B cell (primary cell): Measurements from ENCODE around the gene ZNF440. TPM values are rescaled to one million over a fixed set of nuclear protein-coding genes. Genes with fewer than 3 reads are reported as not detected.

Experiments
- ATAC-seq: fragments of 200-7000 bp; cut with Tn5 transposase; one replicate; pipeline ENCODE4 v1.10.0; 2021; ENCODE audit warnings: low read depth, mild to moderate bottlenecking, moderate number of reproducible peaks, moderate library complexity
- CTCF ChIA-PET: fragments of 350-600 bp; sonication (Branson Sonifier 250); formaldehyde crosslinking; loops from one replicate; lab custom pipeline; 2021; ENCODE audit warnings: antibody characterized with exemption, inconsistent platforms; lab: Charles Lee
- POLR2A ChIA-PET: fragments of 350-600 bp; sonication (Branson Sonifier 250); formaldehyde crosslinking; loops from one replicate; lab custom pipeline; 2021; ENCODE audit warnings: antibody characterized with exemption; lab: Charles Lee
- DNase-seq: peaks from one replicate; pipeline ENCODE4 v3.0.0; 2013
- H2AFZ ChIP-seq: 2 replicates; pipeline ENCODE4 v1.6.1; 2012; ENCODE audit warnings: mild to moderate bottlenecking, low read depth, low read length; ENCODE audit not compliant: insufficient read depth, poor library complexity, severe bottlenecking
- H3K27ac ChIP-seq, 2 donors: 1 replicate in 1 of 2; 2 replicates in 1 of 2; pipeline ENCODE4 v1.5.1; 2012 to 2013; ENCODE audit warnings: low read length in 2 of 2, mild to moderate bottlenecking in 2 of 2, moderate library complexity in 1 of 2
- H3K27me3 ChIP-seq, 4 experiments: fragments of 200-600 bp in 1 of 4; sonication (generic) in 1 of 4; replicated peaks in 1 of 4; 1 replicate in 2 of 4; 2 replicates in 2 of 4; pipeline versions ENCODE4 v1.6.1 to v1.7.0; 2013 to 2016; ENCODE audit warnings: low read length in 3 of 4, mild to moderate bottlenecking in 2 of 4, mixed read lengths in 1 of 4, moderate library complexity in 1 of 4; ENCODE audit not compliant: insufficient read depth in 4 of 4, control insufficient read depth in 3 of 4; ENCODE audit errors: control extremely low read depth in 1 of 4
- H3K36me3 ChIP-seq, 2 experiments: replicated peaks in 1 of 2; 1 replicate in 1 of 2; 2 replicates in 1 of 2; pipeline versions ENCODE4 v1.6.1 to v1.7.1; 2013; ENCODE audit warnings: low read length in 1 of 2; ENCODE audit not compliant: insufficient read depth in 2 of 2, control insufficient read depth in 1 of 2; ENCODE audit errors: control extremely low read depth in 1 of 2, extremely low read depth in 1 of 2
- H3K4me1 ChIP-seq, 2 donors: fragments of 200-600 bp in 1 of 2; sonication (generic) in 1 of 2; 1 replicate in 1 of 2; 2 replicates in 1 of 2; pipeline versions ENCODE4 v1.5.1 to v1.6.1; 2013 to 2017; ENCODE audit warnings: low read length in 2 of 2; ENCODE audit not compliant: control insufficient read depth in 2 of 2, insufficient read depth in 2 of 2
- H3K4me2 ChIP-seq: replicated peaks from 2 replicates; pipeline ENCODE3; 2012; ENCODE audit warnings: mild to moderate bottlenecking, low read depth, low read length; ENCODE audit not compliant: poor library complexity, severe bottlenecking
- H3K4me3 ChIP-seq, 5 experiments: fragments of 200-600 bp in 1 of 5; sonication (generic) in 1 of 5; 1 replicate in 3 of 5; 2 replicates in 2 of 5; pipeline versions ENCODE4 v1.5.1 to v1.7.0; 2011 to 2016; ENCODE audit warnings: low read length in 4 of 5, mild to moderate bottlenecking in 4 of 5, low read depth in 2 of 5, control low read depth in 1 of 5, moderate library complexity in 1 of 5; ENCODE audit not compliant: insufficient read depth in 1 of 5; ENCODE audit errors: control extremely low read depth in 1 of 5, extremely low read depth in 1 of 5
- H3K79me2 ChIP-seq: fragments of 200-600 bp; sonication (generic); one replicate; pipeline ENCODE4 v1.6.0; 2016; ENCODE audit warnings: low read length; ENCODE audit not compliant: control insufficient read depth, insufficient read depth
- H3K9ac ChIP-seq: fragments of 200-600 bp; sonication (generic); 2 replicates; pipeline ENCODE4 v1.6.1; 2017; ENCODE audit warnings: mild to moderate bottlenecking, low read length, moderate library complexity
- H3K9me3 ChIP-seq, 3 donors: one replicate each; pipeline versions ENCODE4 v1.6.1 to v1.7.1; 2013; ENCODE audit warnings: low read length in 2 of 3; ENCODE audit not compliant: control insufficient read depth in 2 of 3, insufficient read depth in 1 of 3; ENCODE audit errors: control extremely low read depth in 1 of 3
- H4K20me1 ChIP-seq: 2 replicates; pipeline ENCODE4 v1.6.0; 2012; ENCODE audit warnings: mild to moderate bottlenecking, low read length; ENCODE audit not compliant: insufficient read depth, control insufficient read depth, poor library complexity, severe bottlenecking
- H3K27ac Mint-ChIP-seq: one replicate; pipeline ENCODE4 v1.8.0; 2021; ENCODE audit warnings: mixed read lengths
- H3K27me3 Mint-ChIP-seq: one replicate; pipeline ENCODE4 v1.8.0; 2021; ENCODE audit warnings: mixed read lengths
- H3K4me1 Mint-ChIP-seq: one replicate; pipeline ENCODE4 v1.8.0; 2021; ENCODE audit warnings: mixed read lengths
- H3K4me3 Mint-ChIP-seq: one replicate; pipeline ENCODE4 v1.8.0; 2021; ENCODE audit warnings: mixed read lengths
- H3K9me3 Mint-ChIP-seq: one replicate; pipeline ENCODE4 v1.8.0; 2022; ENCODE audit warnings: mixed read lengths; ENCODE audit not compliant: insufficient read depth
- CTCF ChIP-seq: fragments of 200-600 bp; IDR thresholded peaks from one replicate; pipeline ENCODE4 v1.8.0; 2022; ENCODE audit warnings: antibody characterized with exemption, mild to moderate bottlenecking
- EZH2 ChIP-seq: IDR thresholded peaks from 2 replicates; pipeline ENCODE4 v1.6.1; 2012; ENCODE audit warnings: borderline replicate concordance, low read depth, mild to moderate bottlenecking, moderate library complexity, low read length; ENCODE audit not compliant: insufficient read depth, poor library complexity, severe bottlenecking
- WGBS: methylation state at CpG from one replicate; pipeline ENCODE4 v1.1.5; 2013; ENCODE audit warnings: missing lambda C conversion rate; ENCODE audit not compliant: insufficient coverage; 5-methylcytosine and 5-hydroxymethylcytosine counted together
- intact Hi-C: fragments of 100-400 bp; cut with micrococcal nuclease; formaldehyde crosslinking; loops from one replicate; pipeline ENCODE4 v1.10.0; 2022
- polyA plus RNA-seq: library from polyadenylated mRNA; depleted of rRNA; stranded (reverse); fragments of >200 nt; gene quantifications from 2 replicates; pipeline ENCODE4 v1.2.3, GENCODE V29; 2012
- total RNA-seq, 2 donors: library from RNA; stranded (reverse); fragments of 120-200 nt in 1 of 2; gene quantifications; 1 replicate in 1 of 2; 2 replicates in 1 of 2; pipeline versions ENCODE4 v1.2.3 to v1.2.4, GENCODE V29; 2013 to 2022

Gene ZNF440
- total and polyA plus RNA-seq, 2 donors (not counting 1 experiment from before 2014, with no cell fraction given) = 3.4 to 22.4 TPM

- H3K27ac ChIP-seq = no peak overlapping the region
- H3K4me3 ChIP-seq = no peak overlapping the region
- DNase-seq (no peak), ATAC-seq (no peak)
- H3K4me2 ChIP-seq = no peak overlapping the region
- H3K27me3 Mint-ChIP-seq = no peaks in the 10 kb centered on the region
- H3K9me3 ChIP-seq = peaks cover 21 to 79% (median 55%) of the 10 kb centered on the region in 3 donors
- peaks cover 25 to 39% of the 10 kb centered on the region in 2 experiments for H3K36me3 ChIP-seq
- peaks cover 26% of the 10 kb centered on the region for H3K79me2 ChIP-seq
- no peaks in the 10 kb centered on the region for H3K27me3 ChIP-seq
- ChIA-PET CTCF (no interaction called here), POLR2A (no interaction called here)
- WGBS = 94% methylated on average over 6 of the region's 8 CpGs
- H3K4me1 ChIP-seq = no peaks in the 10 kb centered on the region
- H4K20me1 ChIP-seq = no peaks in the 10 kb centered on the region
- H3K4me3 Mint-ChIP-seq = no peak overlapping the region
- TF ChIP-seq CTCF (no peak), EZH2 (no peak)
- peaks cover 38% of the 10 kb centered on the region for H3K9me3 Mint-ChIP-seq
- no peak overlapping the region for H3K9ac ChIP-seq
- no peak overlapping the region for H2AFZ ChIP-seq
- intact Hi-C loops = no loop called here
- no peak overlapping the region for H3K27ac Mint-ChIP-seq
- no peaks in the 10 kb centered on the region for H3K4me1 Mint-ChIP-seq
Observed at GRCh38 chr19:11868188-11868587, 54.1 kb downstream of the ZNF440 start.

DNA sequence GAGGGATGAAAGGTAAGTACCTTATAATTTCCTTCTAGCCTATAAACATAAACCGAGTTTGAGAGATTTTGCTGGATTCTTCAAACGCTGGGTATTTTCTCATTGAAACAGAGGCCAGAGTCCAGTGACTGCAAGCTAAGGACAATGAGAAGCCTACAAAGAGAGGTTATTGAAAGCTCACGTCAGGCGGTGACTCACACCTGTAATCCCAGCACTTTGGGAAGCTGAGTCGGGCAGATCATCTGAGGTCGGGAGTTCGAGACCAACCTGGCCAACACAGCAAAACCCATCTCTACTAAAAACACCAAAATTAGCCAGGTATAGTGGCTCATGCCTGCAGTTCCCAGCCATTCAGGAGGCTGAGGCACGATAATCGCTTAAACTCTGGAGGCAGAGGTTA, 58.6 kb downstream of the ZNF440 start:
- H2AFZ ChIP-seq = no peak overlapping the region
- ChIA-PET POLR2A (no interaction called here), CTCF (interaction anchor here (0.7 to 1.4 kb wide), 2 partner anchors 10 to 79 kb away, joined by 3 read pairs; no protein-coding TSS in a partner anchor)
- no peak overlapping the region for H3K4me2 ChIP-seq
- no peak overlapping the region for H3K27ac ChIP-seq
- peaks cover 22% of the 10 kb centered on the region for H3K9me3 Mint-ChIP-seq
- H3K36me3 ChIP-seq = peaks cover 12 to 15% of the 10 kb centered on the region in 2 experiments
- DNase-seq (no peak), ATAC-seq (no peak)
- intact Hi-C loops = no loop called here
- H3K9ac ChIP-seq = no peak overlapping the region
- TF ChIP-seq CTCF = no peak
- TF ChIP-seq EZH2 = no peak
- no peaks in the 10 kb centered on the region for H4K20me1 ChIP-seq
- H3K27me3 Mint-ChIP-seq = no peaks in the 10 kb centered on the region
- no peaks in the 10 kb centered on the region for H3K4me1 Mint-ChIP-seq
- H3K4me3 Mint-ChIP-seq = no peak overlapping the region
- H3K27me3 ChIP-seq = no peaks in the 10 kb centered on the region
- H3K27ac Mint-ChIP-seq = no peak overlapping the region
- no peaks in the 10 kb centered on the region for H3K79me2 ChIP-seq
- H3K9me3 ChIP-seq = peaks cover 12 to 38% (median 26%) of the 10 kb centered on the region in 3 donors
- H3K4me3 ChIP-seq = no peak overlapping the region
- 95% methylated on average over 8 of the region's 9 CpGs for WGBS
- no peaks in the 10 kb centered on the region for H3K4me1 ChIP-seq
